ENCODE measurements around the gene AMPD3.

AMPD3 gene

GRCh38 chr11:10504490-10504889, 49.4 kb downstream of the AMPD3 start:
- DNase-seq (ENCODE audit: low read depth): no peak

- DNase-seq (ENCODE audit: low read depth): no peak
Observed at GRCh38 chr11:10505278-10506007, 50.4 kb downstream of the AMPD3 start.

GRCh38 chr11:10506008-10506370, 50.9 kb downstream of the AMPD3 start:
- DNase-seq (ENCODE audit: low read depth): no peak

GRCh38 chr11:10511181-10511621, 56.1 kb downstream of the AMPD3 start:
- no peak for DNase-seq (ENCODE audit: low read depth)

GRCh38 chr11:10514202-10514601, 59.1 kb downstream of the AMPD3 start:
- DNase-seq (ENCODE audit: low read depth): no peak

- DNase-seq (ENCODE audit: low read depth): no peak
Observed at GRCh38 chr11:10514709-10515108, 59.6 kb downstream of the AMPD3 start.

- no peak for DNase-seq (ENCODE audit: low read depth)
Observed at GRCh38 chr11:10515418-10515817, 60.4 kb downstream of the AMPD3 start.

GRCh38 chr11:10518123-10518522, 63.1 kb downstream of the AMPD3 start:
- no peak for DNase-seq (ENCODE audit: low read depth)

GRCh38 chr11:10518891-10519290, 63.8 kb downstream of the AMPD3 start:
- DNase-seq (ENCODE audit: low read depth): no peak

- DNase-seq (ENCODE audit: low read depth): no peak
Observed at GRCh38 chr11:10519630-10520029, 64.6 kb downstream of the AMPD3 start.

GRCh38 chr11:10520562-10520961, 65.5 kb downstream of the AMPD3 start:
- no peak for DNase-seq (ENCODE audit: low read depth)

- DNase-seq (ENCODE audit: low read depth): no peak
Observed at GRCh38 chr11:10522276-10522675, 67.2 kb downstream of the AMPD3 start.

- no peak for DNase-seq (ENCODE audit: low read depth)
Observed at GRCh38 chr11:10522921-10523320, 67.9 kb downstream of the AMPD3 start.

- DNase-seq (ENCODE audit: low read depth): no peak
Observed at GRCh38 chr11:10524471-10524870, 69.4 kb downstream of the AMPD3 start.

- DNase-seq (ENCODE audit: low read depth): no peak
Observed at GRCh38 chr11:10526974-10527918, 72.2 kb downstream of the AMPD3 start.

- no peak for DNase-seq (ENCODE audit: low read depth)
Observed at GRCh38 chr11:10528121-10528520, 73.1 kb downstream of the AMPD3 start.

- no peak for DNase-seq (ENCODE audit: low read depth)
Observed at GRCh38 chr11:10529279-10529678, 74.2 kb downstream of the AMPD3 start.

- DNase-seq (ENCODE audit: low read depth): no peak
Observed at GRCh38 chr11:10532526-10532925, 77.5 kb downstream of the AMPD3 start.

GRCh38 chr11:10533323-10533722, 78.3 kb downstream of the AMPD3 start:
- DNase-seq (ENCODE audit: low read depth): no peak

- no peak for DNase-seq (ENCODE audit: low read depth)
Observed at GRCh38 chr11:10534316-10534715, 79.3 kb downstream of the AMPD3 start.

- DNase-seq (ENCODE audit: low read depth): no peak
Observed at GRCh38 chr11:10537600-10537999, 82.5 kb downstream of the AMPD3 start.

GRCh38 chr11:10538924-10539323, 83.9 kb downstream of the AMPD3 start:
- DNase-seq (ENCODE audit: low read depth): no peak

- DNase-seq (ENCODE audit: low read depth): no peak
Observed at GRCh38 chr11:10539339-10539738, 84.3 kb downstream of the AMPD3 start.

Data from T-helper 22 cell (primary cell).